ENCODE measurements around the gene CERT1.

The CERT1 gene

GRCh38 chr5:75522542-75522941, 11.1 kb upstream of the CERT1 start:
- TF ChIP-seq, protein P1, sequence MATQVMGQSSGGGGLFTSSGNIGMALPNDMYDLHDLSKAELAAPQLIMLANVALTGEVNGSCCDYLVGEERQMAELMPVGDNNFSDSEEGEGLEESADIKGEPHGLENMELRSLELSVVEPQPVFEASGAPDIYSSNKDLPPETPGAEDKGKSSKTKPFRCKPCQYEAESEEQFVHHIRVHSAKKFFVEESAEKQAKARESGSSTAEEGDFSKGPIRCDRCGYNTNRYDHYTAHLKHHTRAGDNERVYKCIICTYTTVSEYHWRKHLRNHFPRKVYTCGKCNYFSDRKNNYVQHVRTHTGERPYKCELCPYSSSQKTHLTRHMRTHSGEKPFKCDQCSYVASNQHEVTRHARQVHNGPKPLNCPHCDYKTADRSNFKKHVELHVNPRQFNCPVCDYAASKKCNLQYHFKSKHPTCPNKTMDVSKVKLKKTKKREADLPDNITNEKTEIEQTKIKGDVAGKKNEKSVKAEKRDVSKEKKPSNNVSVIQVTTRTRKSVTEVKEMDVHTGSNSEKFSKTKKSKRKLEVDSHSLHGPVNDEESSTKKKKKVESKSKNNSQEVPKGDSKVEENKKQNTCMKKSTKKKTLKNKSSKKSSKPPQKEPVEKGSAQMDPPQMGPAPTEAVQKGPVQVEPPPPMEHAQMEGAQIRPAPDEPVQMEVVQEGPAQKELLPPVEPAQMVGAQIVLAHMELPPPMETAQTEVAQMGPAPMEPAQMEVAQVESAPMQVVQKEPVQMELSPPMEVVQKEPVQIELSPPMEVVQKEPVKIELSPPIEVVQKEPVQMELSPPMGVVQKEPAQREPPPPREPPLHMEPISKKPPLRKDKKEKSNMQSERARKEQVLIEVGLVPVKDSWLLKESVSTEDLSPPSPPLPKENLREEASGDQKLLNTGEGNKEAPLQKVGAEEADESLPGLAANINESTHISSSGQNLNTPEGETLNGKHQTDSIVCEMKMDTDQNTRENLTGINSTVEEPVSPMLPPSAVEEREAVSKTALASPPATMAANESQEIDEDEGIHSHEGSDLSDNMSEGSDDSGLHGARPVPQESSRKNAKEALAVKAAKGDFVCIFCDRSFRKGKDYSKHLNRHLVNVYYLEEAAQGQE (IDR thresholded peaks at IDR 0.05; ENCODE audit: insufficient read depth in 1 of 2, low read depth in 2 of 2, low read length in 2 of 2): no peak

DNA sequence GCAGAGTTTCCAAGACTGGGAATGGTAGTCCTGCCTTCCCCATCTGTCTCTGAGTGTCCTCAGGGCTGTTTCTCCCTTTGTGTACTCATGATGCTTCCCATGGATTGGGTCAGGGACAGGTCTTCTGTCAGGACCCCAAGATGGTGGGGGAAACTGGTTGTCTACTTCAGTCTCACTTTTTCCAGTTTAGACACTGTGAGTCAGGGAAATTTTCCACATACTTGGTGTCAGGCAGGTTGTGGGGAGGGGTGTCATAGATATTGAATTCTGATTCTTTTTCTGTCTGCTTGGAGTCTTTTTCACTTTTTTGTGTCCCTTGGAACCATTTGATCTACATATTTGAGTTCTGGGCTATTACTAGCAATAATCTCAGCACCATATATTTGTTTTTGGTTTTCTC, 10.6 kb upstream of the CERT1 start:
- TF ChIP-seq, protein P1 (IDR thresholded peaks at IDR 0.05; ENCODE audit: insufficient read depth in 1 of 2, low read depth in 2 of 2, low read length in 2 of 2): no peak
- no peak for TF ChIP-seq TAF1 (IDR thresholded peaks at IDR 0.05; ENCODE audit: borderline replicate concordance, insufficient read depth, low read length)
- TF ChIP-seq POLR2AphosphoS5 (IDR thresholded peaks at IDR 0.05; ENCODE audit: low read depth, low read length): no peak
- TF ChIP-seq FOXP2 (optimal IDR thresholded peaks at IDR 0.05; ENCODE audit: borderline replicate concordance, extremely low read depth, extremely low read length, insufficient read depth): no peak
- no peak for TF ChIP-seq SIN3A (IDR thresholded peaks at IDR 0.05; ENCODE audit: borderline replicate concordance, insufficient read depth, low read length)

- TF ChIP-seq POLR2AphosphoS5 (IDR thresholded peaks at IDR 0.05; ENCODE audit: low read depth, low read length): no peak
- TF ChIP-seq TAF1 (IDR thresholded peaks at IDR 0.05; ENCODE audit: borderline replicate concordance, insufficient read depth, low read length): no peak
- no peak for TF ChIP-seq FOXP2 (optimal IDR thresholded peaks at IDR 0.05; ENCODE audit: borderline replicate concordance, extremely low read depth, extremely low read length, insufficient read depth)
- TF ChIP-seq, protein P1 (IDR thresholded peaks at IDR 0.05; ENCODE audit: insufficient read depth in 1 of 2, low read depth in 2 of 2, low read length in 2 of 2): no peak
- TF ChIP-seq SIN3A (IDR thresholded peaks at IDR 0.05; ENCODE audit: borderline replicate concordance, insufficient read depth, low read length): no peak
These were observed 9.8 kb upstream of the CERT1 start for GRCh38 chr5:75521195-75521594.

DNA sequence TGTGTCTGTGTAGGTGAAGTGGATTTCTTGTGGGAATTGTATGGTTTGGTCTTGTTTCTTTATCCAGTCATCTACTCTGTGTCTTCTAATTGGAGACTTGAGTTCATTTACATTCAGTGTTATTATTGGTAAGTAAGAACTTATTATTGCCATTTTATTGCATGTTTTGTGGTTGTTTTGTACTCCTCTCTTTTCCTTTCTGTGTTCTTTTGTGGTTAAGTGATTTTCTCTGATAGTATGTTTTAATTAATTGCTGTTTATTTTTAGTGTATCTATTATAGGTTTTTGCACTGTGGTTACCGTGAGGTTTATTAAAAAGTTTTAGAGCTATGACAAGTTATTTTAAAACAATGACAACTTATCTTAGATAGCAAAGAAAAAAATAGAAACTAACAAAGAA, 8.3 kb upstream of the CERT1 start:
- no peak for TF ChIP-seq SIN3A (IDR thresholded peaks at IDR 0.05; ENCODE audit: borderline replicate concordance, insufficient read depth, low read length)
- no peak for TF ChIP-seq TAF1 (IDR thresholded peaks at IDR 0.05; ENCODE audit: borderline replicate concordance, insufficient read depth, low read length)
- TF ChIP-seq FOXP2 (optimal IDR thresholded peaks at IDR 0.05; ENCODE audit: borderline replicate concordance, extremely low read depth, extremely low read length, insufficient read depth): no peak
- TF ChIP-seq, protein P1 (IDR thresholded peaks at IDR 0.05; ENCODE audit: insufficient read depth in 1 of 2, low read depth in 2 of 2, low read length in 2 of 2): no peak
- TF ChIP-seq POLR2AphosphoS5 (IDR thresholded peaks at IDR 0.05; ENCODE audit: low read depth, low read length): no peak

DNA sequence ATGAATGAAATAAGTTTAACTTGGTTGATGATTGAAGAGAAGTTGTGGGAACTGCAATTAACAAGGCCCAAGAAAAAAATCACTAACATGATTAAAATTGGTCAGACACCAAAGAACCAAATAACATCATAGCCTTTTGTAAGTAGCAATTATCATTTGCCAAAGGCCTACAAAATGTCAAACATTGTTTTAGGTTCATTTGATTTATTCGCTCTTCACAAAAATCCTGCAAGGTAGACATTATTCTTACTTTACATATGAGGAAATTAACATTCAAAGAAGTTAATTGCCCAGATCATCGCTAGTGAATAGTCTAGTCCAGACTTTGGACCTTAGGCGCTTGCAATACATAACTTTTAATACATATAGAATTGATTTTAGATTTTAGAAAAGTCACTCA, 2.9 kb upstream of the CERT1 start:
- TF ChIP-seq TAF1 (IDR thresholded peaks at IDR 0.05; ENCODE audit: borderline replicate concordance, insufficient read depth, low read length): no peak
- TF ChIP-seq FOXP2 (optimal IDR thresholded peaks at IDR 0.05; ENCODE audit: borderline replicate concordance, extremely low read depth, extremely low read length, insufficient read depth): no peak
- TF ChIP-seq SIN3A (IDR thresholded peaks at IDR 0.05; ENCODE audit: borderline replicate concordance, insufficient read depth, low read length): no peak
- TF ChIP-seq POLR2AphosphoS5 (IDR thresholded peaks at IDR 0.05; ENCODE audit: low read depth, low read length): no peak
- TF ChIP-seq, protein P1 (IDR thresholded peaks at IDR 0.05; ENCODE audit: insufficient read depth in 1 of 2, low read depth in 2 of 2, low read length in 2 of 2): no peak

Measured in PFSK-1 (cell line).